Spleen (tissue), 7 donors: ENCODE data around the gene ITPKB.

Source experiments
- CTCF ChIP-seq, 11 experiments: fragments of 200-600 bp in 7 of 11; fragments of 450-650 bp in 4 of 11; sonication (generic) in 4 of 11; IDR thresholded peaks in 8 of 11; conservative IDR thresholded peaks in 3 of 11; 1 replicate in 7 of 11; 2 replicates in 4 of 11; pipeline versions ENCODE4 v1.4.0 to v1.8.0; 2016 to 2021; ENCODE audit warnings: antibody characterized with exemption in 11 of 11, inconsistent platforms in 4 of 11, mild to moderate bottlenecking in 1 of 11
- POLR2A ChIP-seq, 3 donors: fragments of 450-650 bp; IDR thresholded peaks; one replicate each; pipeline ENCODE4 v1.5.1; 2017; ENCODE audit warnings: antibody characterized with exemption in 3 of 3, mild to moderate bottlenecking in 1 of 3
- donor health status: DM: no; HTN: no; CAD: no; lungs with moderate emphysema.
- donor health status: DM: no; HTN: no; CAD: no.
- donor health status: DM: no; HTN: no; CAD: no.

- TF ChIP-seq POLR2A (IDR thresholded peaks at IDR 0.05): no peak
- no peak for TF ChIP-seq CTCF (IDR thresholded peaks at IDR 0.05 in 8 of 11, conservative IDR thresholded peaks at IDR 0.05 in 3 of 11)
Observed at GRCh38 chr1:226699166-226699565, 39.9 kb downstream of the ITPKB start.
